GM12878 (cell line): ENCODE data around the gene MTHFD2. TPM values are rescaled to one million over a fixed set of nuclear protein-coding genes. Genes with fewer than 3 reads are reported as not detected.

ENCODE experiments used
- ATAC-seq: fragments of 200-7000 bp; cut with Tn5 transposase; 3 replicates; pipeline ENCODE4 v1.9.1; 2020; ENCODE audit warnings: mild to moderate bottlenecking, moderate library complexity
- BruUV-seq: library from RNA; stranded (reverse); fragments of 400-500 nt; replicated peaks from 2 replicates; lab custom pipeline; 2021; lab: Mats Ljungman, UMichigan
- CTCF ChIA-PET: fragments of 300-600 bp; sonication (Branson Sonifier 250); formaldehyde crosslinking; extraction: SDS; loops from one replicate; lab custom pipeline; 2021; ENCODE audit warnings: inconsistent platforms; lab: Yijun Ruan, JAX
- POLR2A ChIA-PET: fragments of 350-600 bp; formaldehyde crosslinking; extraction: SDS; loops from one replicate; lab custom pipeline; 2021; ENCODE audit warnings: inconsistent platforms; lab: Charles Lee
- RAD21 ChIA-PET: fragments of 300-600 bp; sonication (Branson Sonifier 250); formaldehyde crosslinking; loops from one replicate; lab custom pipeline; 2023; ENCODE audit warnings: antibody characterized with exemption; ENCODE audit not compliant: unreplicated experiment; lab: Charles Lee
- SMC1A ChIA-PET: fragments of 300-600 bp; sonication (Branson Sonifier 250); formaldehyde crosslinking; loops from one replicate; lab custom pipeline; 2023; ENCODE audit not compliant: unreplicated experiment, uncharacterized antibody; lab: Charles Lee
- DNase-seq: peaks from one replicate; pipeline ENCODE4 v3.0.0-alpha.2; 2011; ENCODE audit warnings: low read depth, low spot score
- FAIRE-seq: peaks from 3 replicates; lab custom pipeline; 2011; peaks lifted over from hg19 to GRCh38; lab: Jason Lieb, UNC
- H2AFZ ChIP-seq: 2 replicates; pipeline ENCODE4 v1.6.0; 2011; ENCODE audit warnings: low read depth, low read length, control low read depth; ENCODE audit not compliant: control insufficient read depth
- H3K27ac ChIP-seq: 2 replicates; pipeline ENCODE4 v1.5.1; 2011; ENCODE audit warnings: control low read depth; ENCODE audit not compliant: control insufficient read depth, insufficient read depth
- H3K27me3 ChIP-seq, 2 experiments: replicated peaks in 1 of 2; 2 replicates each; pipeline versions ENCODE4 v1.6.0 to v1.6.1; 2011; ENCODE audit warnings: low read length in 1 of 2; ENCODE audit not compliant: control insufficient read depth in 2 of 2, insufficient read depth in 2 of 2
- H3K36me3 ChIP-seq, 2 experiments: 2 replicates each; pipeline ENCODE4 v1.5.1; 2011; ENCODE audit warnings: low read length in 1 of 2; ENCODE audit not compliant: control insufficient read depth in 2 of 2, insufficient read depth in 2 of 2
- H3K4me1 ChIP-seq: 2 replicates; pipeline ENCODE4 v1.6.1; 2011; ENCODE audit warnings: mild to moderate bottlenecking, low read length, moderate library complexity, mixed read lengths; ENCODE audit not compliant: control insufficient read depth, insufficient read depth
- H3K4me2 ChIP-seq: 2 replicates; pipeline ENCODE4 v1.6.0; 2011; ENCODE audit warnings: control low read depth; ENCODE audit not compliant: control insufficient read depth, insufficient read depth
- H3K4me3 ChIP-seq: fragments of 200-600 bp; sonication (generic); 2 replicates; pipeline ENCODE4 v1.5.1; 2016
- H3K79me2 ChIP-seq: 2 replicates; pipeline ENCODE4 v1.6.0; 2011; ENCODE audit warnings: low read length; ENCODE audit not compliant: control insufficient read depth, insufficient read depth
- H3K9ac ChIP-seq: 2 replicates; pipeline ENCODE4 v1.8.0; 2011; ENCODE audit warnings: low read length, control low read depth, mixed read lengths; ENCODE audit not compliant: control insufficient read depth, insufficient read depth
- H3K9me3 ChIP-seq: replicated peaks from 3 replicates; pipeline ENCODE4 v1.5.1; 2011; ENCODE audit warnings: mild to moderate bottlenecking, low read length; ENCODE audit not compliant: control insufficient read depth, insufficient read depth
- H4K20me1 ChIP-seq: 2 replicates; pipeline ENCODE4 v1.6.0; 2011; ENCODE audit not compliant: control insufficient read depth, insufficient read depth
- ATF2 ChIP-seq: IDR thresholded peaks from 2 replicates; pipeline ENCODE4 v1.6.1; 2012; ENCODE audit warnings: low read length, inconsistent platforms
- ATF3 ChIP-seq: IDR thresholded peaks from 2 replicates; pipeline ENCODE4 v1.6.1; 2011; ENCODE audit warnings: low read depth, mild to moderate bottlenecking, low read length, moderate library complexity, borderline replicate concordance; ENCODE audit errors: extremely low read depth
- BCL3 ChIP-seq: IDR thresholded peaks from 2 replicates; pipeline ENCODE4 v1.6.1; 2011; ENCODE audit warnings: borderline replicate concordance, low read depth, mild to moderate bottlenecking, moderate library complexity, low read length; ENCODE audit not compliant: insufficient read depth, poor library complexity, severe bottlenecking
- BHLHE40 ChIP-seq, 2 experiments: fragments of 450-650 bp in 1 of 2; IDR thresholded peaks; 2 replicates each; pipeline ENCODE4 v1.6.1; 2011 to 2017; ENCODE audit warnings: low read depth in 2 of 2, borderline replicate concordance in 1 of 2, improper control_type of control experiment in 1 of 2, low read length in 1 of 2, mild to moderate bottlenecking in 1 of 2
- CREB1 ChIP-seq: IDR thresholded peaks from 2 replicates; pipeline ENCODE4 v1.6.1; 2012; ENCODE audit warnings: low read depth, mild to moderate bottlenecking, inconsistent platforms
- CREM ChIP-seq: IDR thresholded peaks from 2 replicates; pipeline ENCODE4 v1.6.1; 2014; ENCODE audit warnings: antibody characterized with exemption, low read depth
- KLF5 ChIP-seq: fragments of 450-650 bp; IDR thresholded peaks from 2 replicates; pipeline ENCODE4 v1.6.1; 2014; ENCODE audit warnings: mild to moderate bottlenecking; ENCODE audit not compliant: partially characterized antibody
- MYC ChIP-seq: IDR thresholded peaks from 2 replicates; pipeline ENCODE4 v1.6.1; 2011; ENCODE audit warnings: mild to moderate bottlenecking, low read length, moderate library complexity, inconsistent platforms; ENCODE audit not compliant: insufficient read depth, insufficient replicate concordance, insufficient read length, severe bottlenecking
- NBN ChIP-seq: fragments of 450-650 bp; IDR thresholded peaks from 2 replicates; pipeline ENCODE4 v1.6.1; 2016
- PBX3 ChIP-seq: IDR thresholded peaks from 2 replicates; pipeline ENCODE4 v1.6.1; 2011; ENCODE audit warnings: mild to moderate bottlenecking, low read depth, low read length, moderate library complexity; ENCODE audit not compliant: insufficient replicate concordance
- WGBS: methylation state at CpG from one replicate; pipeline ENCODE4 v1.1.6; 2016; ENCODE audit warnings: low lambda C conversion rate; ENCODE audit not compliant: insufficient replicate concordance, insufficient coverage; ENCODE audit errors: missing lambda C conversion rate; 5-methylcytosine and 5-hydroxymethylcytosine counted together
- in situ Hi-C: fragments of 300-500 bp; cut with MboI; formaldehyde crosslinking; loops from 9 replicates; pipeline ENCODE4 v1.14.3; 2018; ENCODE audit warnings: mixed read lengths
- intact Hi-C: fragments of 100-400 bp; cut with micrococcal nuclease; formaldehyde crosslinking; loops from one replicate; pipeline ENCODE4 v1.14.2; 2022; ENCODE audit not compliant: unreplicated experiment
- polyA plus RNA-seq, 11 experiments: library from polyadenylated mRNA; depleted of rRNA in 4 of 11; unstranded in 6 of 11; stranded (reverse) in 5 of 11; fragments of >200 nt; fragmentation: Nextera tagmentation in 4 of 11; fragmentation: Illumina TruSeq in 1 of 11; extraction: Ambion mirVana in 4 of 11; extraction: Trizol in 1 of 11; gene quantifications; 1 replicate in 1 of 11; 2 replicates in 10 of 11; pipeline versions ENCODE4 v1.2.1 to v1.2.3, GENCODE V29; 2011 to 2016; ENCODE audit warnings: inconsistent platforms in 2 of 11, missing spikeins in 2 of 11, low read depth in 1 of 11
- total RNA-seq, 4 experiments: library from RNA; depleted of rRNA in 3 of 4; stranded (reverse); fragments of >200 nt in 3 of 4; fragmentation: Illumina TruSeq in 1 of 4; extraction: Trizol in 1 of 4; gene quantifications; 2 replicates each; pipeline versions ENCODE4 v1.2.1 to v1.2.3, GENCODE V29; 2013 to 2021

MTHFD2 gene
- total and polyA plus RNA-seq, 10 of the 15 experiments (the other 5 are each of a cell fraction or from before 2014, with no cell fraction given) = 128 to 292 (median 150) TPM

- no peaks in the 10 kb centered on the region for H3K9me3 ChIP-seq
- no peak overlapping the region for H3K9ac ChIP-seq
- no peak overlapping the region for H3K27ac ChIP-seq
- ChIA-PET RAD21 (interaction anchor here (0.6 to 1.1 kb wide), 3 partner anchors 92 to 96 kb away, joined by 3 read pairs; no protein-coding TSS in a partner anchor), CTCF (interaction anchor here (1.1 kb wide), 1 partner anchor 241 kb away, joined by 3 read pairs; the partner anchor contains the start of genes CCDC142 and TTC31), SMC1A (interaction anchor here (0.6 to 1.1 kb wide), 2 partner anchors 7 to 51 kb away, joined by 3 to 4 read pairs; no protein-coding TSS in a partner anchor), POLR2A (no interaction called here)
- no peaks in the 10 kb centered on the region for H3K79me2 ChIP-seq
- no peaks in the 10 kb centered on the region for H3K27me3 ChIP-seq
- WGBS = 24% methylated on average over 7 of the region's 7 CpGs
- no peak overlapping the region for H3K4me3 ChIP-seq
- TF ChIP-seq NBN = no peak
- in situ Hi-C loops = loop anchor here (10.0 kb wide), 1 partner anchor 352 kb away; no protein-coding TSS in a partner anchor
- FAIRE-seq (no peak), DNase-seq (no peak), ATAC-seq (no peak)
- no peak overlapping the region for H3K4me2 ChIP-seq
- no peaks in the 10 kb centered on the region for H3K4me1 ChIP-seq
- intact Hi-C loops = no loop called here
- H2AFZ ChIP-seq = no peak overlapping the region
- no TSS peak for BruUV-seq
- H4K20me1 ChIP-seq = no peaks in the 10 kb centered on the region
- H3K36me3 ChIP-seq = no peaks in the 10 kb centered on the region
Measured at GRCh38 chr2:74242354-74243071, 44.1 kb downstream of the MTHFD2 start.

GRCh38 chr2:74244286-74244685 is 45.9 kb downstream of the MTHFD2 start:
- ChIA-PET RAD21 (no interaction called here), SMC1A (no interaction called here), CTCF (interaction anchor here (1.1 kb wide), 1 partner anchor 92 kb away, joined by 3 read pairs; no protein-coding TSS in a partner anchor), POLR2A (no interaction called here)
- Histone ChIP-seq H2AFZ (no peak overlapping the region), H3K27ac (no peak overlapping the region), H3K4me2 (no peak overlapping the region), H3K36me3 (no peaks in the 10 kb centered on the region), H3K4me1 (no peaks in the 10 kb centered on the region), H4K20me1 (no peaks in the 10 kb centered on the region), H3K4me3 (no peak overlapping the region), H3K27me3 (no peaks in the 10 kb centered on the region), H3K79me2 (no peaks in the 10 kb centered on the region), H3K9me3 (no peaks in the 10 kb centered on the region), H3K9ac (no peak overlapping the region)
- ATAC-seq (no peak), FAIRE-seq (no peak), DNase-seq (no peak)
- 56% methylated on average over 3 of the region's 3 CpGs for WGBS
- intact Hi-C loops = no loop called here
- in situ Hi-C loops = loop anchor here (10.0 kb wide), 1 partner anchor 351 kb away; no protein-coding TSS in a partner anchor
- no TSS peak for BruUV-seq
- TF ChIP-seq MYC = no peak
- TF ChIP-seq CREM = no peak
- TF ChIP-seq CREB1 = no peak
- no peak for TF ChIP-seq ATF3
- no peak for TF ChIP-seq KLF5
- TF ChIP-seq BCL3 = no peak
- TF ChIP-seq BHLHE40 (IDR thresholded peaks at IDR 0.05; ENCODE audit: borderline replicate concordance in 1 of 2, low read depth in 2 of 2, low read length in 1 of 2) = no peak
- no peak for TF ChIP-seq ATF2
- no peak for TF ChIP-seq PBX3
